ENCODE data around the gene COL5A1.

COL5A1 gene

GRCh38 chr9:134885679-134886412, 244.2 kb downstream of the COL5A1 start:
- no peak for TF ChIP-seq ZBTB7A (IDR thresholded peaks at IDR 0.05; ENCODE audit: low read depth)
- TF ChIP-seq FOXM1 (IDR thresholded peaks at IDR 0.05; ENCODE audit: borderline replicate concordance, low read depth): no peak
- no peak for TF ChIP-seq CREB1 (IDR thresholded peaks at IDR 0.05; ENCODE audit: low read depth)

GRCh38 chr9:134886413-134886913, 244.9 kb downstream of the COL5A1 start:
- TF ChIP-seq ZBTB7A (IDR thresholded peaks at IDR 0.05; ENCODE audit: low read depth) (no peak), CREB1 (IDR thresholded peaks at IDR 0.05; ENCODE audit: low read depth) (no peak), NFIC (IDR thresholded peaks at IDR 0.05) (no peak), RAD21 (IDR thresholded peaks at IDR 0.05; ENCODE audit: low read depth) (no peak), YY1 (IDR thresholded peaks at IDR 0.05; ENCODE audit: low read depth) (no peak), EGR1 (IDR thresholded peaks at IDR 0.05) (no peak), FOXM1 (IDR thresholded peaks at IDR 0.05; ENCODE audit: borderline replicate concordance, low read depth) (no peak), REST (IDR thresholded peaks at IDR 0.05; ENCODE audit: low read depth) (no peak), TCF12 (IDR thresholded peaks at IDR 0.05; ENCODE audit: low read depth) (no peak), TEAD4 (IDR thresholded peaks at IDR 0.05) (no peak), TAF1 (IDR thresholded peaks at IDR 0.05; ENCODE audit: low read depth) (no peak), EP300 (IDR thresholded peaks at IDR 0.05; ENCODE audit: borderline replicate concordance) (no peak)
- TF ChIP-seq, protein P1, sequence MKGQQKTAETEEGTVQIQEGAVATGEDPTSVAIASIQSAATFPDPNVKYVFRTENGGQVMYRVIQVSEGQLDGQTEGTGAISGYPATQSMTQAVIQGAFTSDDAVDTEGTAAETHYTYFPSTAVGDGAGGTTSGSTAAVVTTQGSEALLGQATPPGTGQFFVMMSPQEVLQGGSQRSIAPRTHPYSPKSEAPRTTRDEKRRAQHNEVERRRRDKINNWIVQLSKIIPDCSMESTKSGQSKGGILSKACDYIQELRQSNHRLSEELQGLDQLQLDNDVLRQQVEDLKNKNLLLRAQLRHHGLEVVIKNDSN (IDR thresholded peaks at IDR 0.05): no peak
- TF ChIP-seq, protein P2, sequence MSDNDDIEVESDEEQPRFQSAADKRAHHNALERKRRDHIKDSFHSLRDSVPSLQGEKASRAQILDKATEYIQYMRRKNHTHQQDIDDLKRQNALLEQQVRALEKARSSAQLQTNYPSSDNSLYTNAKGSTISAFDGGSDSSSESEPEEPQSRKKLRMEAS (IDR thresholded peaks at IDR 0.05): no peak

- TF ChIP-seq, protein P2 (IDR thresholded peaks at IDR 0.05): no peak
- TF ChIP-seq, protein P1 (IDR thresholded peaks at IDR 0.05): no peak
- TF ChIP-seq EGR1 (IDR thresholded peaks at IDR 0.05) (no peak), ZBTB7A (IDR thresholded peaks at IDR 0.05; ENCODE audit: low read depth) (no peak), REST (IDR thresholded peaks at IDR 0.05; ENCODE audit: low read depth) (no peak), FOXM1 (IDR thresholded peaks at IDR 0.05; ENCODE audit: borderline replicate concordance, low read depth) (no peak), NFIC (IDR thresholded peaks at IDR 0.05) (no peak), EP300 (IDR thresholded peaks at IDR 0.05; ENCODE audit: borderline replicate concordance) (no peak), YY1 (IDR thresholded peaks at IDR 0.05; ENCODE audit: low read depth) (no peak), CREB1 (IDR thresholded peaks at IDR 0.05; ENCODE audit: low read depth) (no peak), TCF12 (IDR thresholded peaks at IDR 0.05; ENCODE audit: low read depth) (no peak), CEBPB (IDR thresholded peaks at IDR 0.05) (no peak), TAF1 (IDR thresholded peaks at IDR 0.05; ENCODE audit: low read depth) (no peak), RAD21 (IDR thresholded peaks at IDR 0.05; ENCODE audit: low read depth) (no peak), TEAD4 (IDR thresholded peaks at IDR 0.05) (no peak)
Observed at GRCh38 chr9:134887219-134887618, 245.6 kb downstream of the COL5A1 start.

GRCh38 chr9:134887686-134888602, 246.3 kb downstream of the COL5A1 start:
- TF ChIP-seq TEAD4 (IDR thresholded peaks at IDR 0.05): no peak
- no peak for TF ChIP-seq FOXM1 (IDR thresholded peaks at IDR 0.05; ENCODE audit: borderline replicate concordance, low read depth)
- TF ChIP-seq CREB1 (IDR thresholded peaks at IDR 0.05; ENCODE audit: low read depth): no peak
- TF ChIP-seq, protein P1 (IDR thresholded peaks at IDR 0.05): no peak
- TF ChIP-seq, protein P2 (IDR thresholded peaks at IDR 0.05): no peak
- no peak for TF ChIP-seq TAF1 (IDR thresholded peaks at IDR 0.05; ENCODE audit: low read depth)
- TF ChIP-seq NFIC (IDR thresholded peaks at IDR 0.05): no peak
- TF ChIP-seq EP300 (IDR thresholded peaks at IDR 0.05; ENCODE audit: borderline replicate concordance): no peak
- TF ChIP-seq TCF12 (IDR thresholded peaks at IDR 0.05; ENCODE audit: low read depth): no peak
- no peak for TF ChIP-seq YY1 (IDR thresholded peaks at IDR 0.05; ENCODE audit: low read depth)
- TF ChIP-seq RAD21 (IDR thresholded peaks at IDR 0.05; ENCODE audit: low read depth): no peak
- TF ChIP-seq ZBTB7A (IDR thresholded peaks at IDR 0.05; ENCODE audit: low read depth): no peak
- no peak for TF ChIP-seq EGR1 (IDR thresholded peaks at IDR 0.05)

All from Ishikawa (cell line).